Calu3 (cell line): ENCODE results near the gene EFCAB12. TPM values are rescaled to one million over a fixed set of nuclear protein-coding genes. Genes with fewer than 3 reads are reported as not detected.

Experiments
- BruUV-seq: library from RNA; stranded (reverse); fragments of 400-500 nt; replicated peaks from 2 replicates; lab custom pipeline; 2021; lab: Mats Ljungman, UMichigan
- CTCF ChIA-PET: fragments of 300-600 bp; sonication (Branson Sonifier 250); formaldehyde crosslinking; loops from one replicate; lab custom pipeline; 2022; ENCODE audit warnings: antibody characterized with exemption; lab: Charles Lee
- DNase-seq: peaks from one replicate; pipeline ENCODE4 v3.0.0; 2022
- H3K27ac Mint-ChIP-seq: one replicate; pipeline ENCODE4 v1.8.0; 2022; ENCODE audit warnings: mixed read lengths; ENCODE audit not compliant: unreplicated experiment
- H3K27me3 Mint-ChIP-seq: one replicate; pipeline ENCODE4 v1.8.0; 2022; ENCODE audit warnings: mixed read lengths; ENCODE audit not compliant: unreplicated experiment
- H3K36me3 Mint-ChIP-seq: one replicate; pipeline ENCODE4 v1.8.0; 2022; ENCODE audit warnings: mild to moderate bottlenecking, moderate library complexity, mixed read lengths; ENCODE audit not compliant: insufficient read depth, unreplicated experiment
- H3K4me1 Mint-ChIP-seq: one replicate; pipeline ENCODE4 v1.8.0; 2022; ENCODE audit warnings: mild to moderate bottlenecking, low read depth, mixed read lengths; ENCODE audit not compliant: unreplicated experiment
- H3K4me3 Mint-ChIP-seq: one replicate; pipeline ENCODE4 v1.8.0; 2022; ENCODE audit warnings: mild to moderate bottlenecking, low read depth, moderate library complexity, mixed read lengths; ENCODE audit not compliant: unreplicated experiment
- H3K9me3 Mint-ChIP-seq: one replicate; pipeline ENCODE4 v1.8.0; 2022; ENCODE audit warnings: low read depth, mixed read lengths; ENCODE audit not compliant: unreplicated experiment
- CTCF ChIP-seq: fragments of 200-600 bp; IDR thresholded peaks from one replicate; pipeline ENCODE4 v1.8.0; 2022; ENCODE audit warnings: antibody characterized with exemption; ENCODE audit not compliant: unreplicated experiment
- intact Hi-C: fragments of 100-400 bp; cut with micrococcal nuclease; formaldehyde crosslinking; loops from one replicate; pipeline ENCODE4 v1.10.0; 2022; ENCODE audit not compliant: unreplicated experiment
- total RNA-seq: library from RNA; stranded (reverse); gene quantifications from 2 replicates; pipeline ENCODE4 v1.2.3, GENCODE V29; 2022

EFCAB12 gene
- total RNA-seq, 1 experiment from 2014 or later = 0.42 TPM

GRCh38 chr3:129360171-129360611 is 68.2 kb downstream of the EFCAB12 start:
- no peak for DNase-seq
- no peak overlapping the region for H3K4me3 Mint-ChIP-seq
- no TSS peak for BruUV-seq
- no peaks in the 10 kb centered on the region for H3K4me1 Mint-ChIP-seq
- TF ChIP-seq CTCF = no peak
- no peaks in the 10 kb centered on the region for H3K9me3 Mint-ChIP-seq
- peaks cover 32% of the 10 kb centered on the region for H3K27me3 Mint-ChIP-seq
- CTCF ChIA-PET = no interaction called here
- no peaks in the 10 kb centered on the region for H3K36me3 Mint-ChIP-seq
- intact Hi-C loops = no loop called here
- no peak overlapping the region for H3K27ac Mint-ChIP-seq

- H3K4me1 Mint-ChIP-seq = no peaks in the 10 kb centered on the region
These were observed 69.6 kb downstream of the EFCAB12 start for GRCh38 chr3:129358772-129359371.

DNA sequence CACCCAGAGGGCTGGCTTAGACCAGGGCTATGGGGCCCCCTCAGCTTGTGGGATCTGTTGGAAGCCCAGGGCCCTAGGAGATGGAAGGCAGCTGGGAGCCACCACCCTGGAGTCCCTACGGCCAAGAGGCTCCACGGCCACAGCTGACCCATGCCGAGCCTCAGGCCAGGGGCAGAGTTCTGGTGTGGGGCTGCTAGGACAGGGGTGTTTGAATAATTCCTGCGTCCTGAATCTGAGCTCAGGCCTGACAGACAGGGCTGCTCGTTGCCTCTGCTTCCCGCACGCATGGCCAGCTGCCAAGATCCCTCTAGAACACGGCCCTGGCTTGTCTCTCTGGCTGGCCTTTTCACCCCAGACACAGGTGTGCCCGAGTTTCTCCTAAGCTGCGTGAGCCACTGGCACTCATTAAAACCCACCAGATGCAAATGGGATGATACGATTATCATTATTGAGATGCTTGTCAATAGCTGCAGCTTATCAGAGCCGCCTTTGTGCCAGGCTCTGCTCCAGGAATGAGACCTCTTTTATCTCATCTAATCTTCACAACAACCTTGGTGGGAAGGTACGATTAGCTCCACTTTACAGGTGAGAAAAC is 70.2 kb downstream of the EFCAB12 start:
- no peak overlapping the region for H3K27ac Mint-ChIP-seq
- no peak for TF ChIP-seq CTCF
- no peak for DNase-seq
- H3K27me3 Mint-ChIP-seq = peaks cover 45% of the 10 kb centered on the region
- H3K4me1 Mint-ChIP-seq = no peaks in the 10 kb centered on the region
- H3K4me3 Mint-ChIP-seq = no peak overlapping the region
- no peaks in the 10 kb centered on the region for H3K9me3 Mint-ChIP-seq
- H3K36me3 Mint-ChIP-seq = no peaks in the 10 kb centered on the region
- intact Hi-C loops = no loop called here
- CTCF ChIA-PET = interaction anchor here (0.6 kb wide), 1 partner anchor 42 kb away, joined by 4 read pairs; a partner anchor contains a TSS
- BruUV-seq = no TSS peak

More at GRCh38 chr3:129358772-129359371, 69.6 kb downstream of the EFCAB12 start:
- TF ChIP-seq CTCF = no peak
- CTCF ChIA-PET = no interaction called here
- intact Hi-C loops = no loop called here
- Mint-ChIP-seq H3K27me3 (peaks cover 39% of the 10 kb centered on the region), H3K4me3 (no peak overlapping the region), H3K27ac (no peak overlapping the region), H3K36me3 (no peaks in the 10 kb centered on the region), H3K9me3 (no peaks in the 10 kb centered on the region)
- no TSS peak for BruUV-seq
- DNase-seq = no peak

GRCh38 chr3:129357616-129358015 is 70.8 kb downstream of the EFCAB12 start:
- no peak for TF ChIP-seq CTCF
- Mint-ChIP-seq H3K36me3 (no peaks in the 10 kb centered on the region), H3K27ac (no peak overlapping the region), H3K27me3 (peaks cover 52% of the 10 kb centered on the region), H3K4me3 (no peak overlapping the region), H3K9me3 (no peaks in the 10 kb centered on the region), H3K4me1 (no peaks in the 10 kb centered on the region)
- no TSS peak for BruUV-seq
- CTCF ChIA-PET = interaction anchor here (0.6 kb wide), 1 partner anchor 42 kb away, joined by 4 read pairs; a partner anchor contains a TSS
- DNase-seq = no peak
- intact Hi-C loops = no loop called here
